K562 (cell line): ENCODE measurements around the gene SRRM5. TPM values are rescaled to one million over a fixed set of nuclear protein-coding genes. Genes with fewer than 3 reads are reported as not detected.

Experiments
- ATAC-seq: fragments of 200-7000 bp; cut with Tn5 transposase; 3 replicates; pipeline ENCODE4 v1.9.1; 2020; ENCODE audit warnings: moderate library complexity
- BruUV-seq: library from RNA; stranded (reverse); fragments of 400-500 nt; replicated peaks from 2 replicates; lab custom pipeline; 2021; lab: Mats Ljungman, UMichigan
- CTCF ChIA-PET: fragments of 300-600 bp; formaldehyde crosslinking; extraction: SDS; loops from one replicate; lab custom pipeline; 2021; ENCODE audit warnings: low intra/inter-chr PET ratio; lab: Yijun Ruan, JAX
- POLR2A ChIA-PET: fragments of 300-600, 350-650 bp; sonication (Branson Sonifier 250); formaldehyde crosslinking; extraction: SDS; loops from one replicate; lab custom pipeline; 2021; ENCODE audit warnings: antibody characterized with exemption, inconsistent platforms; lab: Yijun Ruan, JAX
- DNase-seq, 4 experiments: peaks; one replicate each; pipeline versions ENCODE4 v3.0.0 to v3.0.0-alpha.2; 2011 to 2018; ENCODE audit warnings: low spot score in 3 of 4, mixed read lengths in 3 of 4; ENCODE audit errors: extremely low read depth in 1 of 4
- FAIRE-seq: peaks from 2 replicates; lab custom pipeline; 2011; peaks lifted over from hg19 to GRCh38; lab: Jason Lieb, UNC
- H2AFZ ChIP-seq: 2 replicates; pipeline ENCODE4 v1.6.0; 2011; ENCODE audit warnings: low read depth, low read length, control low read depth, inconsistent platforms
- H3K27ac ChIP-seq: fragments of 200-600 bp; 3 replicates; pipeline ENCODE4 v1.8.0; 2011; ENCODE audit warnings: low read depth, mild to moderate bottlenecking, control low read depth, inconsistent platforms, low read length, moderate library complexity, mixed read lengths; ENCODE audit errors: extremely low read depth
- H3K27me3 ChIP-seq, 2 experiments: fragments of 300-600 bp in 1 of 2; 2 replicates in 1 of 2; 3 replicates in 1 of 2; pipeline versions ENCODE4 v1.6.0 to v1.8.0; 2011; ENCODE audit warnings: inconsistent platforms in 2 of 2, low read length in 2 of 2, mild to moderate bottlenecking in 1 of 2, mixed read lengths in 1 of 2, moderate library complexity in 1 of 2; ENCODE audit not compliant: control insufficient read depth in 2 of 2, insufficient read depth in 2 of 2
- H3K36me3 ChIP-seq: fragments of 300-600 bp; 3 replicates; pipeline ENCODE4 v1.8.0; 2011; ENCODE audit warnings: mild to moderate bottlenecking, low read length, inconsistent platforms; ENCODE audit not compliant: control insufficient read depth, insufficient read depth
- H3K4me1 ChIP-seq, 2 experiments: fragments of 200-600 bp in 1 of 2; replicated peaks in 1 of 2; 2 replicates in 1 of 2; 3 replicates in 1 of 2; pipeline versions ENCODE4 v1.5.1 to v1.8.0; 2011; ENCODE audit warnings: inconsistent platforms in 2 of 2, low read length in 2 of 2, mild to moderate bottlenecking in 1 of 2, mixed read lengths in 1 of 2, moderate library complexity in 1 of 2; ENCODE audit not compliant: control insufficient read depth in 2 of 2, insufficient read depth in 2 of 2
- H3K4me2 ChIP-seq: 2 replicates; pipeline ENCODE4 v1.6.1; 2011; ENCODE audit warnings: low read length, control low read depth, inconsistent platforms, mixed read lengths; ENCODE audit not compliant: insufficient read depth
- H3K4me3 ChIP-seq: fragments of 200-600 bp; sonication (generic), shearing (Covaris generic); 2 replicates; pipeline ENCODE4 v1.5.1; 2016; ENCODE audit warnings: control low read depth, inconsistent platforms
- H3K79me2 ChIP-seq: fragments of 200-600 bp; 3 replicates; pipeline ENCODE4 v1.8.0; 2011; ENCODE audit warnings: low read length, inconsistent platforms; ENCODE audit not compliant: control insufficient read depth, insufficient read depth
- H3K9ac ChIP-seq, 2 experiments: 2 replicates each; pipeline versions ENCODE4 v1.6.0 to v1.6.1; 2011; ENCODE audit warnings: low read depth in 2 of 2, low read length in 2 of 2, control low read depth in 1 of 2, inconsistent platforms in 1 of 2, mild to moderate bottlenecking in 1 of 2, mixed read lengths in 1 of 2; ENCODE audit not compliant: insufficient read depth in 1 of 2
- H3K9me1 ChIP-seq: one replicate; pipeline ENCODE4 v1.6.0; 2011; ENCODE audit warnings: inconsistent platforms, mild to moderate bottlenecking, low read length, moderate library complexity; ENCODE audit not compliant: control insufficient read depth, insufficient read depth
- H3K9me3 ChIP-seq: replicated peaks from 2 replicates; pipeline ENCODE4 v1.5.1; 2011; ENCODE audit warnings: low read depth, low read length, inconsistent platforms; ENCODE audit not compliant: control insufficient read depth, insufficient read depth
- H4K20me1 ChIP-seq: replicated peaks from 2 replicates; pipeline ENCODE4 v1.6.1; 2011; ENCODE audit warnings: low read length, inconsistent platforms, mixed read lengths; ENCODE audit not compliant: control insufficient read depth, insufficient read depth
- HNRNPL ChIP-seq: fragments of 200-400 bp; formaldehyde crosslinking; IDR thresholded peaks from 2 replicates; pipeline ENCODE4 v1.6.1; 2017; ENCODE audit warnings: low read depth, mild to moderate bottlenecking, low read length
- RBFOX2 ChIP-seq: fragments of 200-400 bp; formaldehyde crosslinking; IDR thresholded peaks from 2 replicates; pipeline ENCODE4 v1.6.1; 2017; ENCODE audit warnings: low read depth, mild to moderate bottlenecking, low read length, moderate library complexity
- WGBS: fragments of 100-300 bp; shearing (Covaris generic); methylation state at CpG from one replicate; pipeline ENCODE4 v1.1.6; 2016; ENCODE audit warnings: low coverage, mixed read lengths; ENCODE audit not compliant: insufficient coverage; ENCODE audit errors: missing lambda C conversion rate; 5-methylcytosine and 5-hydroxymethylcytosine counted together
- in situ Hi-C: fragments of 300-500 bp; cut with MboI; formaldehyde crosslinking; loops from 4 replicates; pipeline ENCODE4 v1.15.0; 2018; ENCODE audit warnings: inconsistent platforms, mixed read lengths
- intact Hi-C: fragments of 100-400 bp; cut with micrococcal nuclease; formaldehyde crosslinking; loops from 2 replicates; pipeline ENCODE4 v1.14.2; 2022
- polyA plus RNA-seq, 8 experiments: library from polyadenylated mRNA; depleted of rRNA in 4 of 8; stranded (reverse) in 5 of 8; unstranded in 3 of 8; fragments of >200 nt; fragmentation: Nextera tagmentation in 2 of 8; fragmentation: Illumina TruSeq in 1 of 8; extraction: Ambion mirVana in 2 of 8; extraction: Trizol in 1 of 8; gene quantifications; 2 replicates each; pipeline versions ENCODE4 v1.2.1 to v1.2.3, GENCODE V29; 2011 to 2014; ENCODE audit warnings: inconsistent platforms in 1 of 8, missing spikeins in 1 of 8
- total RNA-seq, 7 experiments: library from RNA; depleted of rRNA in 6 of 7; stranded (reverse); fragments of >200 nt in 6 of 7; fragmentation: Illumina TruSeq in 2 of 7; extraction: Trizol in 2 of 7; gene quantifications; 2 replicates each; pipeline versions ENCODE4 v1.2.1 to v1.2.3, GENCODE V29; 2011 to 2021; ENCODE audit warnings: low replicate concordance in 1 of 7
- TF ChIP-seq, protein P1 (sequence below): sonication (generic); formaldehyde crosslinking; IDR thresholded peaks from 2 replicates; pipeline ENCODE4 v1.8.0; 2023; ENCODE audit warnings: mild to moderate bottlenecking, missing genetic modification reagents

SRRM5 gene
- total and polyA plus RNA-seq, 9 of the 15 experiments (the other 6 are each of a cell fraction or from before 2014, with no cell fraction given) = 0.09 to 0.45 (median 0.18) TPM; not detected in 2

DNA sequence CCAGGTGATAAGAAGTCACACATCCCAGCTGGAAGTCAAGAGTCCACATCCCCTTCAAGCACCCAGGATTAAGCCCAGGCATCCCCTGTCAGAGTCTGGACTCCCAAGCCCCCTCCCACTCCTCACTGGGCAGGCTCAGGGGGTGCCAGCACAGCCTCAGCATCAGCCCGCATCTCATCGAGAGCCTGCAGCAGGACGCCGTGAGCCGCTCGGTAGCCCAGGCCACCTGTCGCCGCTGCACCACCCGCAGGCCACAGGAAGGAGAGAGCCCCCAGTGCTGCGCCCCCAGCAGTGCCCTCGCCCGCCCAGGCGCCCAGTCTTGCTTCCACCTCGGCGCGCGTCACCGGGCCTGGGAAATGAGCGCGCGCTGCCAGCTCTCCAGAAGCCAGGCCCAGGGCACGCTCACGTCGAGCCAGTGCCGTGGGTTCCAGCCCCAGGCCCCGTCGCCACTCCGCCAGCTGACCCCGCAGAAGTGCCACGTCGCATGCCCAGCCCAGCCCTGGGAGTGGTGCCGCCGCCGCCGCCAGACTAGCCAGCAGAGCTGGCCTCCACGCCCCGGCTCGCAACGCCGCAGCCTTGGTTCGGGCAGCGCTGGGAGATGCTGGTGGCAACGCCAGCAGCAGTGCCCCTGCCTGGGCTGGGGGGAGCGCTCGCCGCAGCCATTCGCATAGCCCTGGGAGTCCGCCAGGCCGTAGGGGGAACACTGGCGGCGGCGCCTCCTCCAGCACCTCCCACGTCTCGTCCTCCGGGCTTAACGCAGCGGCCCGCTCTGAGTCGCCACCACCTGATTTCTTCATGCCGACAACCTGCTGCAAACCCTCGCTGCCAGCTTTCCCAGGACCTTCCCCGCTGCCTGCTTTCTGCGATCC is 19.8 kb upstream of the SRRM5 start:
- no peak for FAIRE-seq
- H3K27me3 ChIP-seq = no peaks in the 10 kb centered on the region
- 94% methylated on average over 32 of the region's 63 CpGs for WGBS
- CTCF ChIA-PET = no interaction called here
- peaks cover 25% of the 10 kb centered on the region; the same call in 2 of the 3 replicates for H3K36me3 ChIP-seq
- peak overlapping the region in 1 of 2 experiments; percentile 36; a peak in 1 of 4 replicates for H3K9ac ChIP-seq
- no peak overlapping the region for H3K27ac ChIP-seq
- BruUV-seq = no TSS peak
- H3K79me2 ChIP-seq = peaks cover 22% of the 10 kb centered on the region
- in situ Hi-C loops = no loop called here
- peak; percentile 39; the same call in 1 of the 2 replicates for TF ChIP-seq RBFOX2
- peak; percentile 18; the same call in 1 of the 2 replicates for TF ChIP-seq HNRNPL
- TF ChIP-seq, protein P1, sequence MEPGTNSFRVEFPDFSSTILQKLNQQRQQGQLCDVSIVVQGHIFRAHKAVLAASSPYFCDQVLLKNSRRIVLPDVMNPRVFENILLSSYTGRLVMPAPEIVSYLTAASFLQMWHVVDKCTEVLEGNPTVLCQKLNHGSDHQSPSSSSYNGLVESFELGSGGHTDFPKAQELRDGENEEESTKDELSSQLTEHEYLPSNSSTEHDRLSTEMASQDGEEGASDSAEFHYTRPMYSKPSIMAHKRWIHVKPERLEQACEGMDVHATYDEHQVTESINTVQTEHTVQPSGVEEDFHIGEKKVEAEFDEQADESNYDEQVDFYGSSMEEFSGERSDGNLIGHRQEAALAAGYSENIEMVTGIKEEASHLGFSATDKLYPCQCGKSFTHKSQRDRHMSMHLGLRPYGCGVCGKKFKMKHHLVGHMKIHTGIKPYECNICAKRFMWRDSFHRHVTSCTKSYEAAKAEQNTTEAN (CRISPR knock-in tag) = no peak
- TF ChIP-seq, all 486 proteins: peak for 2
- Histone ChIP-seq H2AFZ (no peak overlapping the region), H3K4me1 (peaks cover 3 to 39% of the 10 kb centered on the region in 2 experiments; a peak in 4 of 5 replicates), H3K9me1 (no peaks in the 10 kb centered on the region), H4K20me1 (no peaks in the 10 kb centered on the region), H3K4me2 (no peak overlapping the region), H3K9me3 (no peaks in the 10 kb centered on the region), H3K4me3 (no peak overlapping the region)
- DNase-seq (no peak), ATAC-seq (no peak)
- intact Hi-C loops = no loop called here
- POLR2A ChIA-PET = no interaction called here
